Activated naive CD4-positive, alpha-beta T cell treated with Interleukin-2 at 50 U/mL for 16 hours (primary cell): ENCODE measurements around the gene SLC35B1.
A peak's percentile ranks its signal among the peaks of the same experiment; 100 is the strongest.

Source experiments
- DNase-seq: peaks from one replicate; pipeline ENCODE4 v3.0.0-alpha.2; 2020

The SLC35B1 gene, protein sequence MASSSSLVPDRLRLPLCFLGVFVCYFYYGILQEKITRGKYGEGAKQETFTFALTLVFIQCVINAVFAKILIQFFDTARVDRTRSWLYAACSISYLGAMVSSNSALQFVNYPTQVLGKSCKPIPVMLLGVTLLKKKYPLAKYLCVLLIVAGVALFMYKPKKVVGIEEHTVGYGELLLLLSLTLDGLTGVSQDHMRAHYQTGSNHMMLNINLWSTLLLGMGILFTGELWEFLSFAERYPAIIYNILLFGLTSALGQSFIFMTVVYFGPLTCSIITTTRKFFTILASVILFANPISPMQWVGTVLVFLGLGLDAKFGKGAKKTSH

DNA sequence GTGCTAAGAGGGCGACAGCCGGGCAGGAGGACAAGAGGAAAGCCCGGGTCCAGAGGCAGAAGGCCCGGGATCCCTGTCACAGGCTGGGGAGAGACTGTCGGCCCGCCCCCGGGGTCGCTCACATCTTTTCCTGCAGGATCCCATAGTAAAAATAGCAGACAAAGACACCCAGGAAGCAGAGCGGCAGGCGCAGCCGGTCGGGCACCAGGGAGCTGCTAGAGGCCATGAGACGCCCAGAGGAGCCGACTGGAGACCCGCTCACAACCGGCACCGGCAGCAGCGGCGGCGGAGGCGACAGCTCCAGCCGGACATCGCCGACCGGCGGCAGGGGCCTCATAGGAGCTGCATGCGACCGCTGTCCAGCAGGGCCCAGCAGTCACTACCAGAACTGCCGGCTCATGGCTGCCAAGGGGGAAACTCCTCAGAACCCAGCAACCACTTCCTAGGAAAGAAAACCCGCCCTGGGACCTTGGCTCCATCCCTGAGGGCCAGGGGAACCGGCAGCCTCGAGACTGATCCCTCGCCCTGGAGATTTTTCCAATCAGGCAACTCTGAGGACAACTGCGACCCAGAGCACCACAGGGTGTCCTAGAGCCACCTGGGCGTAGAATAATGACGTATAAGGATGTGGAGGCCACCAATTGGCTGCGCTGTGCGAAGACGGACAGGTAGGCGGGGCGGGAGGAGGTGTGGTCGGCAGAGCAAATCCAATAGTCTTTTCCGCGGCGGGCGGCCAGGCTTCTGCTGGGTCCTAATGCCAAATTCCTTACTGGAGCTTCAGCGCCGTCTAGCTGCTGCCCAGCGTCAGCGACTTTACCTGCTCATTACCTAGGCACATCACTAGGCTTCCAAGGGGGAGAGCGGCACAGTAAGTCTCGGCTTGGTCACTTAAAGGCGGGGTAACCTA is at the start of gene SLC35B1:
Gene SLC35B1, minus strand, starts transcription at position 357 of the 907 bp plus-strand sequence. Its CDS starts 131 bp downstream, at position 226.
- peak; percentile 99 for DNase-seq

DNA sequence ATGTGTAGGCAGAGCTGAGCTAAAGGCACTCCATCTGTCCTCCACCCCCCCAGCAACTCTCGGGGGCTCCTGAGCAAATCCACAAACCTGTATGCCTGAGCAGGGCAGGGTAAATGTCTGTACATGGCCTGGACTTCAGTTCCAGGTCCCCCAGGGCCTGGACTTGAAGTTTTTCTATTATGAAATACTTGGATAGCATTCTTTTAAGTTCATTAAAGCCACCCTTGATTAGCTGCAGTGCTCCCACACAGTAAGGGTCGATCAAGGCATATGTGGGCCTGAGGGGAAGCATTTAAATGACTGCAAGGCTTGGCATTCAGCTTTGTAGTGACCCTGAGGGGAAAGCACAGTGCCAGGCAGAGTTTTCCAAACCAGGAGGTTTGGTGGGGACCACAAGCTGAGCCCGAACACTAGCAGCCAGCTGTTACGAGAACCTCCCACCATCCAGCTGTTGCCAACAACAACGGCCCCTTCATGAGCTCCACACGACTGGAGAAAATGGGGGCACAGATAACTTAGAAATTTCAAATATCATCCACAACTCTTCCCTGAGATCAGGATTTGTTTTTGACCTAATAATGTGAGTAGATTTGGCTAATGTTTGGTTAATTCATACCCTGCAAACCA is 49.5 kb upstream of the SLC35B1 start:
- DNase-seq, result no peak

DNA sequence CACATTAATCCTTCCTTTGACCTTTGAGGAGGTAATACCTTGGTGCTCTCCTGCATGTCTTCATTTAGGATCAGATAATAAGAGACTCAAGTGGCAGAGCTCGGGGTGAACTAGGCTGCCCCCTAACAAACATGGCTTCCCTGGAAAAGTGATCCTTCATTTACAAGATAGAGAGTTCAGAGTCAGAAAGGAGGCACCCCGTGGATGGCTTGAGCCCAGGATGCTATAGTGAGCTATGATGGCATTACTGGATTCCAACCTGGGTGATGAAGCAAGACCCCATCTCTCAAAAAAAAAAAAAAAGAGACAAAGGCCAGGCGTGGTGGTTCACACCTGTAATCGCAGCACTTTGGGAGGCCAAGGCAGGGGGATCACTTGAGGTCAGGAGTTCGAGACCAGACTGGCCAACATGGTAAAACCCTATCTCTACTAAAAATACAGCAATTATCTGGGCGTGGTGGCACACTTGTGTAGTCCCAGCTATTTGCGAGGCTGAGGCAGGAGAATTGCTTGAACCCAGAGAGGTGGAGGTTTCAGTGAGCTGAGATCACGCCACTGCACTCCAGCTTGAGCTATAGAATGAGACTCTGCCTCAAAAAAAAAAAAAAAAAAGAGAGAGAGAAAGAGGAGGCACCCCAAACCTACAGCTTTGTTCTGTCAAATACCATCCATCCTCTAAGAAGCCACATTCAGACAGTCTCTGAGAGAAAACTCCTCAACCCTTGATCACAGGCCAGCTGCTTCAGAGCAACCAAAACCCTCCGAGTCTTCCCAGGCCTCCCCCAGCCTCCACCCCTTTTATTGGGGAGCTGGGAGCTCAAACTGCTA is 48.8 kb upstream of the SLC35B1 start:
- DNase-seq, result no peak

DNA sequence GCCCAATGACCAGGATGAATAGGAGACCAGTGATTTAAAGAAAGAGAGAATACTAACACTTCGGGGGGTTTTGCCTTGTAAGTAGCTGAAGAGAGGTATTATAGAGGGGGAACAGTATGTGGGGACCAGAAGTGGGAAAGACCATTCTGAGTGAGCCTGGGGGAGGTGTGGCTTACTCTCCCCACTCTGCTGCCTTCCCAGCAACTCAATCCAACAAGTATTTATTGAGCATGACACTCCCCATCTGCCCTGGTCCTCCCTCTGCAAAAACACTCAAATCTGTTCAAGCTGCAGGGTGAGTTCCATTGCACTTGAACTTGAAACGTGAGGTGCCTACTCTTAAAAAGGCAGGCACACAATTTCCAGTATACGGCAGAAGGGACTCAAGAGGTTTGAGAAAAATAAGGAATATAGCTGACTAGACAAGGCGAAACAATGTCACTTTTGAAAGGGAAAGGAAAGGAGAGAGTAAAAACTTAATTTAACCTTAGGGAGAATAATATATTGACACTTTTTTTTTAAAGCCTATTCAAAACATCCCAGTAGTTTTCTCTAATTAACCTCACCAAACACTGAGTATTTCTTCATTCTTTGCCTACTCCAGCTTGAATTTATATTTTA is 48.0 kb upstream of the SLC35B1 start:
- no peak for DNase-seq

DNA sequence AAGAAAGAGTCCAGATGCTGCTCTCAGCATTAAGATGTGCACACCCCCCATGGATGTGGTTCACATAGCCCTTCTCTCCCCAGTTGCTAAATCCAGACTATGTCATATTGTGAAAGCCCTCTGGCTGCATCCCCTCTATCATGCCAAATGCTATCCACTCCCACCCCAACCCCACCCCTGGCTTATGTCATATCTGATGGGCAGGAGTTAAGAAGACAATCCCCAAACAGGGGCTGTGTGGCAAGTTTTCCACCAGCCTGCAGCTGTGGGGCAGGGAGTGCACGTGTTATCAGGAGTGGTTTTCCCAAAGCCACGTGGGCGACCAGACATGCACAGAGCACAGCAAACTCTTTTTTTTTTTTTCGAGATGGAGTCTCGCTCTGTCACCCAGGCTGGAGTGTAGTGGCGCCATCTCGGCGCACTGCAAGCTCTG is 46.2 kb upstream of the SLC35B1 start:
- DNase-seq, result no peak

DNA sequence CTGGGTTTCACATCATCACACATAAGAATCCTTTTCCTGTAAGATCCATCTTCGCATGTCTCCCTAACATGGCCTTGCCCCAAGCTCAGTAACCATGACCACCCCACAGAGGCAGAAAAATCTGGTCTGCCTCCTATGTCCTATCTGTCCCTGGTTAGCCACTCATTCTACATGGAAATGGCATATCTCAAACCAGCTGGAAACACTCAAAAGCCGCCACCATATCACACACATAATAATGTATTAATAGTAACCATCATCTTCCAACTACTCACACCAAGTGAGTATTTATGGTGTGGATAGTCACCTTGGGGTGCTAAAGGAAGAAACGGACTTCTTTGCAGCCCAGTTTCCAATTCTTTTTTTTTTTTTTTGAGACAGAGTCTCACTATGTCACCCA is 44.7 kb upstream of the SLC35B1 start:
- no peak for DNase-seq

DNA sequence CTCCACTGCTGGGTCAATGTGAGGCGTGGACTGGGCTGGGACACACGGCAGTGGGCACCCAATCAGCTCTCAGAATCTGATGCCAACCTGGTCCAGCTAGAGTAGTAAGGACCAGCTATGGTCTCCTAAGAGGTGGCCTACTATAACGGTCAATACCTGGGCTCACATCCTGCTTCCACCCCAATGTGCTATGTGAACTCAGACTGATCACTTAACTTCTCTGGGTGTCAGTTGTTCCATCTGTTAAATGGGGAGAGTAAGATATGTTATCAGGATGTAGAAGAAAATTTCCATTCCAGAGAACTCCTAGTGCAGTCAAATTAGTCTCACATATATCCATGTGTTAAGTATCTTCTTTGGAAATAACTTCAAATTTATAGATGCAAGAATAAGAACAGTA is 42.0 kb upstream of the SLC35B1 start:
- DNase-seq, result no peak

DNA sequence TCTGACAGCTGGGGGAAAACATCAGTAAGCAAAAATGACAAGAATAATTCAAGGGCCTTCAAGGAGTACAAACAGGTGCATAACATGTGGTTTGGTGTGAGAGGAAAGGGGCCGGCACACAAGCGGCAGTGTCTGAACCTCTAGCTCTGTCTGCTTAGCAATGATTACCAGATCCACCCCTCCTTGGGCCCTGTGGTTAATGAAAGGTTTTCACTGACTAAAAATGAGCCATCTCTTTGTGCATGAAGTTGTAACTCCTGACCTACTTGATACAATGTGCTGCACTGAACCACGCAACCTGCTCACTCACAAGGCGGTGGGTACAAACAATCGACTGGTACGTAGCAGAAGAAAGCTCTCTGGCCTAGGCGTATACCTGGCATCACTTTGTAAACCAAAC is 41.0 kb upstream of the SLC35B1 start:
- DNase-seq, result peak; percentile 70

DNA sequence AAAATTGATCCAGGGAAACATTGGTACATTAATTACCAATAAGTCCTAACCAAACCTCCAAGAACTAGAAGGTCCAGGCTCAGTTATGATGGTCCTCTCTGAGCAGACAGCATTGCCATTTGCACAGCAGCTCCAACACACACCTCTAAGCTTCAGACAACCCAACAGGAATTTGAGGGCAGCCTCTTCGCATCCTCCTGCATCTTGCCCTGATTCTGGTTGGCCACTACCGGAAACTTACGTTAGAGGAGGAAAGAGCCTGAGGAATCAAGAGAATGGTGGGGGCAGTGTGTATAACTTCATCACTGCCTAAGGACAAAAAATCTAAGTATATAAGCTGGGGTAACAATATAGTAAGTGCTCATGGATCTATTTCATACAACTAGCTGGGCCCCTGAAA is 40.5 kb upstream of the SLC35B1 start:
- peak; percentile 24 for DNase-seq

DNA sequence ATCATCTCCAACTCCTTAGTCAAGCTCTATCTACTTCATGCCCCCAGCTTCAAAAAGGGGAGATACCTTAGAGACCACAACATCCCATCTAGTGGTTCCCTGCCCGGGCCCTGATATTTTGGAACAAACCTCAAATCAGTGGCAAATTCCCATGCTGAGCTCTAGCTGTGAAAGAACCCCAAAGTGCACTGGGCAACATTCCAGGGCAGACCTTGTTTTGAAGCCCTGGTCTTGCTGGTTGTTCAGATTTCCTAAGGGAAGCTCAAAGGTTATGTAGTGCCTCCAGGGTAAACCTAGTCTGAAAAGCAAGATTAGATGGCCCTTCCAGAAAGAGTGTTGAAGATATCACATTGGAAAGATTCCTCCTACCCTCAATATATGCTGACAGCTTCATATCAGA is 39.9 kb upstream of the SLC35B1 start:
- no peak for DNase-seq

DNA sequence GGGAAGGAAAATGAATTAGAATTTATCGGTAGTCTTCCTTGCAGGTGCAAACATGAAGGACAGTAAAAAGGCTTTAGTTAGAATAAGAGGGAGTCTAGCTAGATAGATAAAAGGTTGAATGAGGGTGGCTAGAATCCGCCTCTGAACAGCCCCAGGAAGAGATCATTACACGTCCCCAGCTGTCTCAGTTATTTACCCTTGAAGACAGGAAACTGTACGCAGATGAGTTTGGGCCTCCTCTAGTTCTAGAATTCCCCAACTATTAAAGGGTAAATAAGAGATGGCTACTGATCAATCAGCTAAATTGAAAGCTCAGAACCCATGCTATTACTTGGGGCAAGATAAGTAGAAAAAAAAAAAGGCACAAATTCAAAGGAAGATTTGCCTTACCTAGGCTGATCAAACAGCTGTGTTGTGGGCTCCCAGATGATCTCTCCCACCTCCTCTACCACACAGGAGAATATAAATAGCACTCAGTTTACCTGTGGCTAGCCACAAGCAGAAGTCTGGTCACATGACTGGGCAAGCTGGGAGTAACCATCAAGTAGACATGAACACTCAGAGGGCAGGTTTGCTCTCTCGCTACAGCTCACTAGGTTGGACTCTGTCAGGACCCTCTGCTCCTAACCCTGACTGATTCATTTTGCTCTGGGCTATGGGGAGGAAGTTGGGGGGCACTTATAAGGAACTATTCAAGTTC is 39.2 kb upstream of the SLC35B1 start:
- no peak for DNase-seq

DNA sequence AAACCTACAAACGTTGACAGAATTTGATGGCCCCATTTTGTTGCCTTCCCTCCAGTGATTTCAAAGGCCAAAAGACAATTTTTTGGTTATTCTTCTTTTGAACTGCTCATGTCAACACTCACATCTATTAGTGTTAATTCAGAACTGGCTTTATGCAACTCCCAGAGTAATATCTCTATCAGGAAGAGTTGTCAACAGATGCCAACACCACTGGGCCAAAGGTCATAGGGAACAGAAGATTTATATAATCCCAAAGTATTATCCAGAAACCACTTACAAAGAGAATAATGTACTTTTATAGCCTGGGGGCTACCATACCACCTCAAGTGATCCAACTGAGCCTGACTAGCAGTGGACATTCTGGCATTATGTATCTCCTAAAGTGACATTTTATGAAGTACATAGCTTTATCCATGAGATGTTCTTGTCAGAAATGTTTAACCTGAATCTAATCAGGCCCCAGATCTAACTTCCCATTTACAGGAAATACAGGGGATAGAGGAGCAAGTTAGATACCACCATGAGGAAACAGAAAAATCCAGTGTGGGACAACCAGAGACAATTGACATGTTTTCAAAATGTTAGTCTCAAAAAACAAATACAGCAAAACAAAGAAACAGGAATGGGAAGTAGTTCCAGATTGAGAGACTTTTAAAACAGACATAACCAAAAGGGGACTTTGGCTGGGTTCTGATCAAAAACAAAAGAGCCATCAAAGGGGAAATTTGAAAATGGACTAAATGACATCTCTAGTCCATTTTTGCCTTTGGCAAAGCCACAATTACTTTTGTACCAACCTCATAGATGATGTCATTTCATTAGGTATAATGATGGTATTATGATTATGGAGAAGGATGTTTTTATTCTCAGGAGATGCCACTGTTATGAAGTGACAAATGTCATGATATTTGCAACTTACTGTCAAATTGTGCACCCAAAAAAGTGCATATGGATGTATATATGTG is 37.7 kb upstream of the SLC35B1 start:
- DNase-seq, result no peak

DNA sequence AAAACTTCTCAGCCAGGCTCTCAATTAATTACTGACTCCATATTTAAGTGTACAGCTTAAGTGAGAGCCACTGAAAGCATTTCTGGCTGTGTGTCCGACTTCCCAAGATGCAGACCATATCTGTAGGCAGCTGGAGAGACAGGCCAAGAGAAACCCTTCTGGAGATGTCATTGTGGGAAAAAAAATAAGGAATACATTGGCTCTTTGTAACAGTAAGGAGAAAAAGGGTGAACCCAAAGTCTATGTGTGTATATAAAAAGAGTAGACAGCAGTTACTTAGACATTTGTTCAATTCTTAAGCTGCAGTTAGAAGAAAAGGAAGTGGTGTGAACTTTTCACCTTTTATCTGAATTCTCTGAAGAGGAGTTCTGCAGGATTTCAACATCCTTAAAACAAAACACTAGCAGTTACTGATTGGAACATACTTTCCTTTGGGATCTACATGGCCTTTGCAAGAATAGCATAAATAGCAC is 34.4 kb upstream of the SLC35B1 start:
- no peak for DNase-seq

DNA sequence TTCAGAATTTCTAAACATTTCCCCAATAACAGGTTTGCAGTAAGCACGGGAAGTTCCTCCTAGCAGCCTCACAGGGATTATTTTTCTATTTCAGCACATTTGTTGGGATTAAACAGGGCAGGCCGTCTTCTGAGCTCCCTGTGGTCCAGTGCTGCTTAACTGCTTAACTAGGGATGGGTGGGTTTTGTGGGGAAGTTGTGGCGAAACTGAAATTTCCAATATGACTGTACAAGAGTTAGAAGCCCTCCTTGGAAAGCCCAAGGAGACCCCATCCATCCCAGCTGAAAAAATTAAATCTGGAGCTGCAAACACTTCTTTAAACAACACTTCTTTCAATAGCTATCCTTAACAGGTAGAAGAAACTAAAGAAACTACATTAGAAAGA is 33.9 kb upstream of the SLC35B1 start:
- no peak for DNase-seq

DNA sequence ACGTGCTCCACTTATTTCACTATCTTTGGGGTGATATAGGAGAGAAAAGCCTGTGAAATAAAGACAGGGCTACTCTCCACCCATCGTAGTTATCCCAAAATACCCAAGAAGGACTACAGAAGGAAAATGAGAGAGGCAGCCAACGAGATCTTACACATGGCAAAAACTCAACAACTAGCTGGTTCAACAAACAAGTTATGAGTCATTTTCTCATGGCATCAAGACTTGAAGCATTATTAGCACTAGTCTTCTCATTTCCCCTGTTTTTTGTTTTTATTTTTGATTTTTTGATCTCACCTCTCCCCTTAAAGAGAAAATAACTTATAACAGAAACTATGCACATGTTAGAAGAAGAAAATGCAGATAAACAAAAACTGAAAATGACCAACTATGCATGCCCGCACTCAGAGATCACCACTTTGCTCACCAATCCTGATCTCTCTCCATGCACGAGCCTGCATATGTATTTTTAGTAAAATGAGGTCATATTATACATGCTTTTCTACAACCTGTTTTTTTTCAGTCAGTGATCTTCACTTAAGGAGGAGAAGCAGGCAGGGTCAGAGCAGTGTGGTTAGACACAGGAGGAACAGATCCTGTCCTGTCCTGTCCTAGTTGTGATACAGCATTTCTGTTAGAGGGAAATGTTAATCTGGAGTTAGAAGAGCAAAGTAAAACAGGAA is 33.4 kb upstream of the SLC35B1 start:
- DNase-seq, result no peak

DNA sequence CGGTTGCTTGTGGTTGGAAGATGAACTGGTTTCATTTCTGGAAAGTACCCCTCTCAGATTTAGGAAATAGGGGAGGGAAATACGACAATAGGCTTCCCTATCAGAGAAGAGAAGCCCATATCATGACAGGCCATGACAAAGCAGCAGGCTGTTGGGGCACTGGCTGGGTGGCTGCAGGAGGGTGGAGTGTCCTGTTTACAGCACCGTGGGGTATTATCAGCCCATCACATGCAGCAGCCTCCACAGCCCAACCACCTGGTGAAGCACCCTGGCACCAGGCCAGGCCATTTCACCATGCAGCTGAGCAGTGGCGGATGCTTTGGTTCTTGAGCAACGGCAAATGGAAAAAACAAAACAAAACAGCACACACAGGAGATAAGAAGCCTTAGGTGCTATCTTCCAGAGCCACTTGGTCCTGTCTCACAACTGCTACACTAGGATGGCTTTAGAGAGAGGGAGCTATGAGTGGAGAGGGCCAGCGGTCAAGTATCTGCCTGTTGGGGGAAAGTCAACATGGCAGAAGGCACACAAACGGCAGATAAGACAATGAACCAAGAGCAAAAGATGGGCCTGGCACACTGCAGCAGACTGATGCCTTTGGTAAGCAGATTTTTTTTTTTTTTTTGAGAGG is 32.0 kb upstream of the SLC35B1 start:
- DNase-seq, result peak; percentile 86

DNA sequence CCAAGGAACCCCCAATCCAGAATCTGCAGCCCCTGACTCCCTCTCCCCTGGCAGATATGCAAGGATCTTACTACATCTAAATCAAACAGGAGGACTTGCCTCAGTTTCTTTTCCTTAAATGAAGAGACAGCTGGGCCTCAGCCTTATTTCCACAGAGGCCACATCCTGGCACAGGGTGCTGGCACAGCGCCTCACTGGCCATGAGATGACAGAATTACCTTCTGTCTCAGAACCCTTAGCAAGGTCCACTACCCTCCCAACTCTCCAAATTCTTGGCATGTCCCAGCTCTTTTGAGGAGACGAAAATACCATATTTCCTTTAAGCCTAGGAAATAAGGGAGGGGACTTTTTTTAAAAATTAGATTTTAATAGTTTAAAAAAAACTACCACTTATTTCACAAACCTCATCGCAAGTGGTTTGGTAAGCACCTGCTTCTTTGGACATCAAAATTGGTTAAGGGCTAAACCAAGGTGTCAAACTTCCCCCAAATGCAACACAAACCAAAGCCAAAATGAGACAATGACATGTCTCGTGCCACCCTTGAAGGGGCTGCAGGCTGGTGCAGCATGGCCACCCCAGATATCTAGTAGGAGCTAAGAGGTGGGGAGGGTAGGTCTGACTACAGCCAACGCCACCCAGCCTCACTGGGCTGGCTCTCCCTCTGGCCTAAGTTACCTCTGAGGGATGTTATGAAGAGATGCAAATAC is 30.8 kb upstream of the SLC35B1 start:
- no peak for DNase-seq
